ENCODE measurements around the gene GHRH.

Gene GHRH

GRCh38 chr20:37254114-37254878, 7.3 kb downstream of the GHRH start:
- H3K9me3 ChIP-seq = peaks cover 0 to 9% (median 0%) of the 10 kb centered on the region in 3 donors
- H3K36me3 ChIP-seq = no peaks in the 10 kb centered on the region
- H3K27ac ChIP-seq = no peak overlapping the region
- intact Hi-C loops (cut with DNase I; ENCODE audit: low total_unique reads) = no loop called here
- H3K4me1 ChIP-seq = no peaks in the 10 kb centered on the region
- H3K27me3 ChIP-seq = peaks cover 0 to 23% of the 10 kb centered on the region in 2 donors
- DNase-seq = no peak
- H3K4me3 ChIP-seq = no peak overlapping the region
- TF ChIP-seq CTCF (IDR thresholded peaks at IDR 0.05) = no peak

- Histone ChIP-seq H3K27me3 (peaks cover 0 to 19% of the 10 kb centered on the region in 2 donors), H3K27ac (no peak overlapping the region), H3K4me3 (no peak overlapping the region), H3K4me1 (no peaks in the 10 kb centered on the region), H3K36me3 (no peaks in the 10 kb centered on the region), H3K9me3 (peaks cover 0 to 9% (median 0%) of the 10 kb centered on the region in 3 donors)
- DNase-seq = no peak
- no peak for TF ChIP-seq CTCF (IDR thresholded peaks at IDR 0.05)
- intact Hi-C loops (cut with DNase I; ENCODE audit: low total_unique reads) = no loop called here
Measured at GRCh38 chr20:37253087-37253486, 8.5 kb downstream of the GHRH start.

GRCh38 chr20:37251825-37252477, 9.7 kb downstream of the GHRH start:
- H3K4me3 ChIP-seq = no peak overlapping the region
- DNase-seq = no peak

GRCh38 chr20:37249304-37249703, 12.3 kb downstream of the GHRH start:
- Histone ChIP-seq H3K27me3 (no peaks in the 10 kb centered on the region), H3K4me3 (no peak overlapping the region), H3K9me3 (peaks cover 0 to 4% (median 0%) of the 10 kb centered on the region in 3 donors), H3K36me3 (no peaks in the 10 kb centered on the region), H3K4me1 (no peaks in the 10 kb centered on the region), H3K27ac (no peak overlapping the region)
- no peak for DNase-seq
- intact Hi-C loops (cut with DNase I; ENCODE audit: low total_unique reads) = no loop called here
- TF ChIP-seq CTCF (IDR thresholded peaks at IDR 0.05) = no peak

More at GRCh38 chr20:37251825-37252477, 9.7 kb downstream of the GHRH start:
- H3K27me3 ChIP-seq = peaks cover 0 to 10% of the 10 kb centered on the region in 2 donors
- no peak overlapping the region for H3K27ac ChIP-seq
- intact Hi-C loops (cut with DNase I; ENCODE audit: low total_unique reads) = no loop called here
- H3K9me3 ChIP-seq = peaks cover 0 to 9% (median 0%) of the 10 kb centered on the region in 3 donors
- no peaks in the 10 kb centered on the region for H3K4me1 ChIP-seq
- TF ChIP-seq CTCF (IDR thresholded peaks at IDR 0.05) = no peak
- H3K36me3 ChIP-seq = no peaks in the 10 kb centered on the region

- H3K27me3 ChIP-seq = no peaks in the 10 kb centered on the region
- H3K36me3 ChIP-seq = peaks cover 0 to 10% (median 9%) of the 10 kb centered on the region in 3 donors
- no peak overlapping the region for H3K4me3 ChIP-seq
- no peak for TF ChIP-seq CTCF (IDR thresholded peaks at IDR 0.05)
- peaks cover 0 to 12% (median 10%) of the 10 kb centered on the region in 4 donors for H3K4me1 ChIP-seq
- H3K27ac ChIP-seq = no peak overlapping the region
- no peaks in the 10 kb centered on the region for H3K9me3 ChIP-seq
- no peak for DNase-seq
- intact Hi-C loops (cut with DNase I; ENCODE audit: low total_unique reads) = no loop called here
Measured at GRCh38 chr20:37247547-37247946, 14.1 kb downstream of the GHRH start.

Measured in tibial artery (tissue), 4 donors.